ENCODE results near the gene CRIM1.

CRIM1 gene

DNA sequence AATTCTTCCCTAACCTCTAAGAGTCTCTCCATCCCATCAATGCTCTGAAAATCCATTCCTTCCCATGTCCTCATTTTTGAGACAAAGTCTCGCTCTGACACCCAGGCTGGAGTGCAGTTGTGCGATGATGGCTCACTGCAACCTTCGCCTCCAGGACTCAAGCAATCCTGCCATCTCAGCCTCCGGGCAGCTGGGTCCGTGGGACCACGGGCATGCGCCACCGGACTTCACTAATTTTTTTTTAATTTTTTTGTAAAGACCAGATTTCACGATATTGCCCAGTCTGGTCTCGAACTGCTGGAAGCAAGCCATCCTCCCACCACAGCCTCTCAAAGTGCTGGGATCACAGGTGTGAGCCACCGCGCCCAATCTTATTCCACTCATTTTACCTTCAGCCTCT is 240.8 kb downstream of the CRIM1 start:
- TF ChIP-seq, protein P1, sequence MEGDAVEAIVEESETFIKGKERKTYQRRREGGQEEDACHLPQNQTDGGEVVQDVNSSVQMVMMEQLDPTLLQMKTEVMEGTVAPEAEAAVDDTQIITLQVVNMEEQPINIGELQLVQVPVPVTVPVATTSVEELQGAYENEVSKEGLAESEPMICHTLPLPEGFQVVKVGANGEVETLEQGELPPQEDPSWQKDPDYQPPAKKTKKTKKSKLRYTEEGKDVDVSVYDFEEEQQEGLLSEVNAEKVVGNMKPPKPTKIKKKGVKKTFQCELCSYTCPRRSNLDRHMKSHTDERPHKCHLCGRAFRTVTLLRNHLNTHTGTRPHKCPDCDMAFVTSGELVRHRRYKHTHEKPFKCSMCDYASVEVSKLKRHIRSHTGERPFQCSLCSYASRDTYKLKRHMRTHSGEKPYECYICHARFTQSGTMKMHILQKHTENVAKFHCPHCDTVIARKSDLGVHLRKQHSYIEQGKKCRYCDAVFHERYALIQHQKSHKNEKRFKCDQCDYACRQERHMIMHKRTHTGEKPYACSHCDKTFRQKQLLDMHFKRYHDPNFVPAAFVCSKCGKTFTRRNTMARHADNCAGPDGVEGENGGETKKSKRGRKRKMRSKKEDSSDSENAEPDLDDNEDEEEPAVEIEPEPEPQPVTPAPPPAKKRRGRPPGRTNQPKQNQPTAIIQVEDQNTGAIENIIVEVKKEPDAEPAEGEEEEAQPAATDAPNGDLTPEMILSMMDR (IDR thresholded peaks at IDR 0.05; ENCODE audit: low read depth, low read length, missing control alignments): no peak
- in situ Hi-C loops (cut with HindIII; ENCODE audit: low pct_ligation_motif_present, low sequenced_read_pairs): no loop called here
- DNase-seq: no peak
- H3K27me3 ChIP-seq (replicated peaks): no peaks in the 10 kb centered on the region
- peak overlapping the region; percentile 81 for H3K4me3 ChIP-seq (ENCODE audit: low read depth, low read length)
- no peak overlapping the region for H3K27ac ChIP-seq
- no peaks in the 10 kb centered on the region for H3K36me3 ChIP-seq (replicated peaks)

DNA sequence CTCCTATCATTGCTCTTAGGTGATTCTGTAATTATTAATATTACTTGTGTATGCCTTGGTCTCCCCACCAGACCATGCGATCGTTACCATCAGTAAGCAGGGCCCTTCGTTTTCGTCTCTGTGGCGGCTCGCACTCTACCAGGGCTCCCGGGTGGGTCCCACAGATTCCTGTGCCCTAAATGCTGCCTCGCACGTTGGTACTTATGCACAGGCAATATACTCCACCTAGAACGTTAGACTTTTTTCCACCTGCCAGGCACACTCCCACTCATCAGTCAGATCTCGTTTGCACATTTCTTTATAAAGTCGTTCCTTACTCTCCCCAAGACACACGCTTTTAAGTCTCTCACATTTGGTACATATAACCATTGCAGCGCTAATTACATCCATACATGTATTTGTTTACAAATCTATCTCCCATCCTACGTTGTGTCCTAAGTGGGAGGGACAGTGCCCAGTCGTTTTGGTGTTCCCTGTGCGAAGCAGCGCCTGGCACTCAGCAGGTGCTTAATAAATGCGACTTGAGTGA is 241.5 kb downstream of the CRIM1 start:
- Histone ChIP-seq H3K27ac (no peak overlapping the region), H3K36me3 (replicated peaks) (no peaks in the 10 kb centered on the region), H3K27me3 (replicated peaks) (no peaks in the 10 kb centered on the region), H3K4me3 (ENCODE audit: low read depth, low read length) (peak overlapping the region; percentile 81)
- TF ChIP-seq, protein P1 (IDR thresholded peaks at IDR 0.05; ENCODE audit: low read depth, low read length, missing control alignments): no peak
- in situ Hi-C loops (cut with HindIII; ENCODE audit: low pct_ligation_motif_present, low sequenced_read_pairs): no loop called here
- no peak for DNase-seq

DNA sequence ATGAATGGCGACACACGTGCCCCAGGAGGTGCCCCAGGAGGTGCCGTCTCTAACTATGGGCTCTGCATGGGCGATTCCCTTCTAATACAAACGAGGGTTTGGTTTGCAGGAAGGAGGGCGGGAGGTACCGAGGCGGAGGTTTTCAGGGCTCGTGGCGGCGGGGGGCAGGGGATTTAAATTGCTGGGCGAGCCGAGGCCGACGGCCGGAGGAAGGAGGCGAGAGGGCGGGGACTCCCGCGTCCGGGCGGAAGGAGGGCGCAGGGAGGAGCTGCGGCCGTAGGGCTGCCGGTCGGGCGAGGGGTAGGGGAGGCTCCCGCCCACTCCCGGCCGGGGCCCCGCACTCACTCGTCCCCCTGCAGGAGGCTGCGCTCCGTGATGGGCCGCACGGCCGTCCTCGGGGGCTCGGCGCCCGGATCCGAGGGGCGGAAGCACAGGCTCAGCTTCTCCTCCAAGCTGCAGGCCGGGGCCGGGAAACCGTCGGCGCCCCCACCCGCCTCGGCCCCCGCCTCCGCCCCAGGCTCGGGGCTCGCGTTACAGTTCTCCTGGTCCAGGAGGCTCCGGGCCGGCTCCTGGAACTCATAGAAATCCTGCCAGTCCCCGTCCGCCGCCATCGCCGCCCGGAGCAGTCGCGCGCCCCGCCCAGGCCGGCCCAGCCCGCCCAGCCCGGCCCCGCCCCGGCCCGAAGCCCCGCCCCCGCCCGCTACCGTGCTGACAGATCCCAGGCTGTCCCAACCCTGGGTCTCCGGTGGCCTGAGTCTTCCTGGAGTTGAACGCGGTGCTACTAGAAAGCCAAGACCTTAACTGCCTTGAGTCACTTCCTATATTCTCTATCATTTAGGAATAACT is 242.2 kb downstream of the CRIM1 start, which contains the start of gene FEZ2:
Gene FEZ2, minus strand, starts transcription at position 637 of the 846 bp plus-strand sequence. Its CDS starts 26 bp downstream, at position 611.
- no peaks in the 10 kb centered on the region for H3K27me3 ChIP-seq (replicated peaks)
- in situ Hi-C loops (cut with HindIII; ENCODE audit: low pct_ligation_motif_present, low sequenced_read_pairs): no loop called here
- H3K36me3 ChIP-seq (replicated peaks): no peaks in the 10 kb centered on the region
- H3K27ac ChIP-seq: peak within 1 kb of the TSS; percentile 83
- peak within 1 kb of the TSS; percentile 81 for H3K4me3 ChIP-seq (ENCODE audit: low read depth, low read length)
- peak; percentile 51 for DNase-seq
- TF ChIP-seq, protein P1 (IDR thresholded peaks at IDR 0.05; ENCODE audit: low read depth, low read length, missing control alignments): no peak
